HL-60 (cell line): Measurements from ENCODE around the gene JUNB.

Experiments
- DNase-seq, 2 experiments: peaks; one replicate each; pipeline ENCODE4 v3.0.0-alpha.2; 2010 to 2020; ENCODE audit warnings: low read depth in 1 of 2, low spot score in 1 of 2
- H3K27ac ChIP-seq: fragments of 250-450 bp; sonication (Bioruptor Pico); replicated peaks from 2 replicates; pipeline ENCODE4 v1.5.1; 2020; ENCODE audit warnings: mild to moderate bottlenecking, moderate library complexity
- H3K27me3 ChIP-seq: fragments of 250-450 bp; sonication (Bioruptor Pico); 2 replicates; pipeline ENCODE4 v1.5.1; 2021; ENCODE audit warnings: mild to moderate bottlenecking, moderate library complexity; ENCODE audit not compliant: insufficient read depth, poor library complexity, severe bottlenecking
- H3K4me3 ChIP-seq: replicated peaks from 2 replicates; pipeline ENCODE4 v1.5.1; 2011; ENCODE audit warnings: mild to moderate bottlenecking, control low read depth, low read length; ENCODE audit not compliant: insufficient read depth
- CTCF ChIP-seq: IDR thresholded peaks from one replicate; pipeline ENCODE4 v1.5.1; 2011; ENCODE audit warnings: low read length, control low read depth, inconsistent platforms; ENCODE audit not compliant: insufficient read depth
- GABPA ChIP-seq: IDR thresholded peaks from 2 replicates; pipeline ENCODE4 v1.6.1; 2012; ENCODE audit warnings: low read depth
- POLR2AphosphoS5 ChIP-seq: IDR thresholded peaks from 2 replicates; pipeline ENCODE4 v1.6.1; 2012; ENCODE audit warnings: low read depth
- REST ChIP-seq: IDR thresholded peaks from 2 replicates; pipeline ENCODE4 v1.6.1; 2012; ENCODE audit warnings: low read depth; ENCODE audit not compliant: insufficient replicate concordance
- SPI1 ChIP-seq: IDR thresholded peaks from 2 replicates; pipeline ENCODE4 v1.6.1; 2012; ENCODE audit warnings: low read depth, mild to moderate bottlenecking, borderline replicate concordance

Gene JUNB

GRCh38 chr19:12838886-12839756 lies 47.8 kb downstream of the JUNB start:
- Histone ChIP-seq H3K27ac (no peak overlapping the region), H3K27me3 (peaks cover 76% of the 10 kb centered on the region), H3K4me3 (peak overlapping the region; percentile 39)
- no peak for DNase-seq
- TF ChIP-seq CTCF, result no peak
- TF ChIP-seq REST, result no peak
- no peak for TF ChIP-seq POLR2AphosphoS5
- no peak for TF ChIP-seq SPI1
- no peak for TF ChIP-seq GABPA

GRCh38 chr19:12840091-12841079 lies 49.1 kb downstream of the JUNB start:
- peaks cover 63% of the 10 kb centered on the region for H3K27me3 ChIP-seq
- peak; percentile 35 to 44 for DNase-seq
- H3K4me3 ChIP-seq, result no peak overlapping the region
- H3K27ac ChIP-seq, result no peak overlapping the region
- TF ChIP-seq POLR2AphosphoS5 (no peak), REST (no peak), CTCF (no peak), SPI1 (no peak), GABPA (no peak)

GRCh38 chr19:12841094-12841493 lies 49.8 kb downstream of the JUNB start:
- no peak overlapping the region for H3K27ac ChIP-seq
- DNase-seq, result no peak
- no peak overlapping the region for H3K4me3 ChIP-seq
- H3K27me3 ChIP-seq, result peaks cover 56% of the 10 kb centered on the region
- TF ChIP-seq SPI1 (no peak), CTCF (no peak), REST (no peak), GABPA (no peak), POLR2AphosphoS5 (no peak)
